Right ventricle myocardium superior (tissue), 1 donor: ENCODE results near the gene MED31. TPM values are rescaled to one million over a fixed set of nuclear protein-coding genes. Genes with fewer than 3 reads are reported as not detected.
"Not testable (repeated sequence)": the region's sequence is repeated elsewhere in the genome, so short reads cannot be mapped to it uniquely, and the experiment has no call there.

Experiments used
- ATAC-seq: fragments of 200-7000 bp; cut with Tn5 transposase; one replicate; pipeline ENCODE4 v1.9.1; 2020; ENCODE audit warnings: mild to moderate bottlenecking; ENCODE audit not compliant: poor library complexity
- DNase-seq: peaks from one replicate; pipeline ENCODE4 v3.0.0-alpha.2; 2020
- intact Hi-C: fragments of 100-400 bp; cut with DNase I; formaldehyde crosslinking; loops from one replicate; pipeline ENCODE4 v1.11.2; 2022
- total RNA-seq: library from RNA; stranded (reverse); fragmentation: NEBNext Ultra II Directional; extraction: Animal tissue kit (Norgen Biotek cat#: 25700); gene quantifications from one replicate; pipeline ENCODE4 v1.2.1, GENCODE V29; 2021
- donor health status: DM: no; HTN: yes; CAD: no; lungs with severe emphysema.

The MED31 gene
- total RNA-seq, 1 donor from 2014 or later: 14.5 TPM

DNA sequence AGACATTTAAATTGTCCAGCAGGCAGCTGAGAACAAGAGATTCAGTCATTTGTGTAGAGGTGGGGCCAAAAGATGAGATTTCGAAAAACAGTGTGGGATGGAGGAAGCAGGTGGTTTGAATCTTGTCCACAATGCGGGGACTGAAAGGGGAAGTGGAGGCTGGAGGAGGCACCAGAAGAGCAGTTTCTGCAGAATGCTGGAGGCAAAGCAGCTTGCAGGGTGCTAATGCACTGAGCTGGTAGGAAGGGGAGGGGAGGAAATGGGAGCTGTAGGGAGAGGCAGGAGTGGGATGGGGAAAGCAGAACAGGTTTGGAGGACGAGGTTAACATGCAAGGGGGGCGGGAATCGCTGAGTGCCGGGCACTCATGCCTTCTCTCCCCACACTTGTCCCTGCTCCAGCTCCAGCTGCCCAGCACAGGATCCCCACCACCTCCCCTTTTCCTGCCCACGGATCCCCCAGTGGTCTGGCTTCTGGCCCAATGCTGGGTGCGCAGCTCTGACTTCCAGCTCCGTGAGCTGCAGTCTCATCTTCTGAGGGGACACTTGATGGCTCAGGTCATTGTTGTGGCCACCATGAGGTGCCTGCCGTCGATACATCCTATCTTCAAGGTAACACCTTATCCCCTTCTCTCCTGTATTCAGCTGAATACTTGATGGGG is 9.5 kb upstream of the MED31 start:
- ATAC-seq: peak; percentile 43
- intact Hi-C loops: loop anchor here (10.0 kb wide), 1 partner anchor 344 kb away; no protein-coding TSS in a partner anchor
- DNase-seq: no peak

DNA sequence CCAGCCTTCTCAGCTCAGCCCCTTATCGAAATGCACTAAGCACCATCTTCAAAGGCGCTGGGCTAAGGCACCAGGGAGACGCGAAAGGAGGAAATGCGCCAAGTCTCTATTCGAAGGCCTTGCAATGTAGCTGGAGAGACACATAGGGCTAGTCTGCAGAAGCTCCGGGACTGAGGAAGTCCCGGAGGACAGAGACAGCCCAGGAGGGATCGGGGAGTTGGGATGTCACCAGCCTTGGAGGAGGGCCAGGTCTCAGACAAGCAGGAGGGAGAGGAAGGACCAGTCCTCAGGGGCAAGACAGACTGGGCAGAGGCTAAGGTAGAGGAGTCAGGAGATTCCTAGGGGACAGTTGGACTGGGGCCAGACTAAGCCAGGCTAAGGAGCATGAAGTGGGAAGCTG is 8.7 kb upstream of the MED31 start:
- no peak for ATAC-seq
- DNase-seq: no peak
- intact Hi-C loops: loop anchor here (10.0 kb wide), 1 partner anchor 345 kb away; no protein-coding TSS in a partner anchor

DNA sequence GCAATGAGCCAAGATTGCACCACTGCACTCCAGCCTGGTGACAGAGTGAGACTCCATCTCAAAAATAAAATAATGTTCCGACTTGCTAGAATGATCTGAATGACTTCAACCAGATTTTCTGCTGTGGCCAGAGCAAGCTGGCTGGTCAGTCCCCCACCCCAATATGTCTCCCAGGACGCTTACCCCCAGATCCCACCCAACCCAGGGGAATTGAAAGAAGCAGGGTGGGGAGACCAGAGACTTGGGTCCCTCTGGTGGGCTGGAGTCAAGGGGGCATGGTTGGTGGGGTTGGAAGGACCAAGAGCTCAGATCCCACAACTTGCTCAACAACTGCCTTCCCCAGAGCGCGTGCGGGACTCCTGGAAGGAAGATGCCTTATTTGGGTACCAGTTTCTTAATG is 7.0 kb upstream of the MED31 start:
- intact Hi-C loops, ATAC-seq, DNase-seq: not testable (repeated sequence)

DNA sequence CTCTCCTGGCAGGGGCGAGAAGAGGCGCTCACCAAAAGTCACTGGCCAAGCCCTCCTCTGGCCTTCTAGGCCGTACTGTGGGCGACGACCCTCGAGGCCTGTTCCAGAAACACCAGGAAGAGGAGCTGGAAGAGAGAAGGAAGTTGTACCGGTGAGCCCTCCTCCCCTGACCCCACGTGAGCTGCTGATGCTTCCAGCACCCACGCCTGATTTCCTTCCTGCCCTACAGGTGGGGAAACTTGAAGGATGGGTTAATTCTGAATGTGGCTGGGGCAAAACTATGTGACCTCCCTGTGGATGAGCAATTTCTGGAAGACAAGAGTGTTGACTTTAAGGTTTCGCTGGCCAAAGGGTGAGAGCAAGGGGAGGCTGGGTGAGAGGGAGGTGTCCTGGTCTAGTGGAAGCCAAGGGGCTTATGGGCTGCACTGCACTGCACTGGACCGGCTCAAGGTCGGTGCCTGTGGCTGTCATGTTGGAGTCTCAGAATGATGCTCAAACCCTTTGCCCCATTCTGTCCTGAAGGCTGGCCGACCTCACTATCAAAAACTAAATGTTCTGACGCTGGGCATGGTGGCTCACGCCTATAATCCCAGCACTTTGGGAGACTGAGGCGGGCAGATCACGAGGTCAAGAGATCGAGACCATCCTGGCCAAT is 6.4 kb upstream of the MED31 start:
- DNase-seq (no peak), ATAC-seq (no peak)
- intact Hi-C loops: no loop called here

DNA sequence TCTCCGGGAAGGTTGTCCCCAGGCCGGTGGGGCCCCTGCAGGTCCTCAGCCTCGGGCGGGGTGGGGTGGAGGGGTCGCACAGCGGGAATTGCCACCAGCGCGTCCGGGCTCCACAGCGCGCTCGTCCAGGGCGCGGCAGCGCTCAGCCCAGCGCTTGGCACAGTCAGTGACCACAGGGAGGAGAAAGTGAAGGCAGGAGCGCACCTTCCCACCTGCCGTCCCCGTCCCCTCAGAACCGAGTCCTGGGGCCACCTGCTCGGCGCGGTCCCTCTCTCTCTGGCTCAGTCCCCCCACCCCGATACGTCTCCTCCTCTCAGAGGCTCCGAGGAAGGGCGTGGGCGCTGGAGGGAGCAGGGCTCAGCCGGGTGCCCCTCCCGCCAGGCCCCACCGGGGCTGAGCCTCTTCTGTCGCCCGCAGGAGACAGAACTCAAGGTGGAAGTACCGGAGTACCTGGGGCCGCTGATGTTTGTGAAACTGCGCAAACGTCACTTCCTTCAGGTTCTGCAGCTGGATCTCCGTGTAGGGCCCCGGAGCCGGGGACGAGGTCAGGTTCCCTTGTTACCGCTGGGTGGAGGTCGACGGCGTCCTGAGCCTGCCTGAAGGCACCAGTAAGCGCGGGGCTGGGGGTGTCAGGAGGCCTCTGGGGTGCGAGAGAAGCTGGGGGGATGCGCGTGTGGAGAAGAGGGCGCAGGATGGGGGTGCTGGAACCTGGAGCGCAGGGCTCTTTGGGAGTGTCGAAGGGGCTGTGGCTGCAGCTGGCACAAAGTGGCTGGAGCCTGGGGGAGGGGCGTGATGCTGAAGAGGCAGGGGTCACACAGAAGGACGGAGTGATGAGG is 5.6 kb upstream of the MED31 start:
- DNase-seq, intact Hi-C loops, ATAC-seq: not testable (repeated sequence)

DNA sequence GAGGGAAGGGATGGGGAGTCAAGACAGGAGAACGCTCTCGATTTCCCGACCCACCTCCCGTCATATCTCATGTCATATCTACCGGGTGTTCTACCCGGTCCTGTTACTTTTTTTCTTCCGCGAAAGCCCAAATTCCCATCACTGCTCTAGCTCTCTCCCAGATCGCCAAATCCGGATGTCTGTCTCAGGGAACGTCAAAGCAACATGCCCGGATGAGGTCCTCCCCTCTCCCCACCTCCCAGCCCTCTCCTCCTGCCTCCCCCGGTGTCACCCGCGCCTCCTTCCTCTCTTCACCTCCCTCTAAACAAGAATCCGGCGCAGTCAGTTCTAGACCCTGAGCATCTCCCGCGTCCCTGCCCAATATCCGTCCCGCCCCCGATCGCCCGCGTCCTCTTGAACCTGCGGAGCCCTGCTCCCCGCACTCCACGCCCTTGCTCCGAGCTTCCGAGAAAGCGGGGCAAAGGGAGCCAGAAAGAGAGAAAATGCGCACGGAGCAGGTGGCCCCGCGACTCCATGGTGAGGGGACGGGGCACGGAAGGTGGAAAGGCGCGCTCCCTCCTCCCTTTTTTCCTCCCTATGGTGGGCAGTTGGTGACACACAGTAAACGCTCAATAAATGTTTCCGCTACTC is 4.4 kb upstream of the MED31 start:
- ATAC-seq, DNase-seq, intact Hi-C loops: not testable (repeated sequence)

DNA sequence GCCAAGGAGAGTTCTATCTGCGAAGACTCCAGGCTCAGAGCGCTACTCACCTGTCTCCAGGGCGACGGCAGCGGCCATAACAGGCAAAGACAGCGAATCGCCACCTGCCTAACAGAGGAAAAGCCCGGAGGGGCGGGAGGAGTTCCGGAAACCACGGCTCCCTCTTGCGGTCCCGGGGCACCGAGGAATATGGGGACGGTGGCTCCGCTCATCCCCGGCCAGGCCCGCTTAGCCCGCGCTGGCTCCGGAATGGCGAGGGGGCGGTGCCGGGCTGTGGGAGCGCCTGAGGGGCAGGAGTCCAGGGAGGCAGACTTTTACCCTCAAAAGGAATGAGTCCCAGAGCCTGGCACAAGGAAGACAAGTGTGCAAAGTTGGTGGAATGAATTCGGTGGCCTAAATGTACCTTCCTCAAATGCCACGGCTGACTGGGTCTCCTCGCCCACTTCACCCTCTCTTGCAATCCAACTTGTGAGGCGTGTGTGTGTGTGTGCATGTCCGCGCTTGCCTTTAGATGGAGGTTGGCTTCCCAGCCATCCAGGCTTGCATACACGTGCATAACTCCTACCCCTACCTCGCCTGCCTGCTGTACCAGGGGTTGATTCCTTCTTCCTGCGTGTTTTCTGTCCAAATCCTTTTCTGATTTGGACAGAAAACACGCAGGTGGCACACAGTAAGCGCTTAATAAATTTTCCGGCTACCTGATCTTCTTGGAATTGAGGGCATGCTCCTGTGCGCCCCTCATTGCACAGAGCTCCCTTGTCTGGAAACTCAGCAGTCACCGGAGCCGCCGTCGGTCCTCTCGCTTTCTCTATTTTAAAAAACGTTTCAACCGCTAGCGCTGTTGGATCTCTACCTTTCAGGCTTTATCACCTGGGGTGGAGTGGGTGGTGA is 3.7 kb upstream of the MED31 start:
- intact Hi-C loops: no loop called here
- ATAC-seq: no peak
- no peak for DNase-seq

DNA sequence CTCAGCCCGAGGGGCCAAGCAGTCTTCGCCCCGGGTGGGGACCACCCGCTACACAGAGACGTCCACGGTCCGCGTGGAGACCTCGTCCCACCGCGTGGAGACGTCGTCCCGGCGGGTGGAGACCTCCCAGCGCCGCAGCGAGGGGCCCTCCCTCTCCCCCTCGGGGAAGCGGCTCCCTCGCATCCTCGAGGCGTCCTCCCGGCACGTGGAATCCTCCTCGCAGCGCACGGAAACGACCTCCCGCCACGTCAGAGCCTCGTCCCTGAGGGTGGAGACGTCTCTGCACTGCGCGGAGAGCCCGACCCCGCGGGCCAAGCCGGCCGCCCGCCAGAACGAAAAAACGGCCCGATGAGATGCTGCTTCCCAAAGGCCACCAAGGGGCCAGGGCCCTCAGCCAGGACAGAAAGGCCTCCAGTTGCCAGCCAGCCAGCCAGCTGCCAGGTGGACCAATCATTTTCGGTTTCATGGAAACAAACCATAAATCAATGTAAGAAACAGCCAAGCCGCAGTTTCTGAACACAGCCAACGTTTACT is 581 bp upstream of the MED31 start:
- intact Hi-C loops: no loop called here
- ATAC-seq: peak; percentile 23
- peak; percentile 64 for DNase-seq

DNA sequence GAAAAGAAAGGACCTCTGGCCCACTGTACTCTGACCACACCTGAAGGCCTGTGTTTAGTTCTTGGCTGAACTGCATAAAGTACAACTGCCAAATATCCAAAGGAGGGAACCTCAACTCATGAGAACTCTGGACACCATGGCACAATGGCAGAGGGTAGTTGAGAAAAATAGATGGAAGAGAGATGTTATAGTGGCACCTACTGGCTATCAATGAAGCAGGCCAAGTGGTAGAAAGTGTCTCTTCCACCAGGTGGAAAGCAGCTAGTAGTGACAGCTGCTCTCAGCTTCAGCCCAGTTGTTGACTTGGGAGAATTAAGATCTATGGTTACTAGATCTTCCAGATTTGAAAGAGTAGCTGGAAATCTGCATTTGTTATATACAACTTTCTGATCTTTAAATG is 3.2 kb downstream of the MED31 start:
- intact Hi-C loops: no loop called here
- DNase-seq: no peak
- ATAC-seq: no peak

DNA sequence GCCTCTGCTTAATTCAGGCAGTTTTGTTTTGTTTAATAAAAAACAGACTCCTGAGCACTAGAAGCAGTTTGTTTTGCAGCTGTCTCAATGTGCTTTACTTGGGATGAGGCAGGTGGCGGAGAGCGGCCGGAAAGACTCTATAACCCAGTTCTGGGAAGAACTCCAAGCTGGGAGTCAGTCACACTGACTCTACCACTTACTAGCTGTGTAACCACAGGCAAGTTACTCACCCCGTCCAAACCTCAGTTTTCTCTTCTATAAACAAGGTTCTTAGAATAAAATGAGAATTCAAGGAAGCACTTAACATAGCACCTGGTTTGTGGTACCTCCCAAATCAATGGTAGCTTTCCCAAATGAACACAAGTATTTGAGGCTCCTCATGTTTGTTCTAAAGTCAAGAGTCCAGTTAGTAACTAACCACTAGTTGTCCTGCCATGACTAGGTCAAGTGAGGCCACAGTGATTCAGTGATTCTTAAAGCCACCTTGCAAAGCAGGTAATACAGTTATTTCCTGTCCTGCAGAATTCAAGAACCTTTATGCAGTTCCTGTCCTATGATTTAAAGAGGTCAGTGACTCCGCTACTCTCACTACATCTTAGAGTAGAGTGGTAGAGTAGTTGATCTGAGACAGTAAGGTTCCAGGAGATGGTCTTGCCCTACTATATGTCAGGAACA is 7.8 kb downstream of the MED31 start:
- no peak for ATAC-seq
- intact Hi-C loops: no loop called here
- no peak for DNase-seq

DNA sequence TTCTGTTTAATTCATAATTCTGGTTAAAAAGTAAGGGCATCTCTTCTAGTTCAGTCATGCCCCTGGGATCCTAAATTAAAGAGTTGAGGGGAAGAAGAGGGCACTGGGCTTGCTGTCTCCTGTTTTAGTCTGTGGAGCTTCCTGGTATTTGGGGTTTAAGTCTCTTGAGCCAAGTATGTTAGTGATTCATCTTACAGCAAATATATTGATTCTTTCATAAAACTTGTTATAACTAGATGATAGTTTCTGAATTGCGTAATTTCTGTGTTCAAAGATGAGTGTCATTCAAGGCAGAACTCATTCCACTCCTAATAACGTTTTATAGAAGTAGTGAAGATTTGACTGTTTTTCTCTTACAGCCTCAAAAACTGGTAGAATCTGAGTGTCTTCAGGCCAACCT is 8.8 kb downstream of the MED31 start:
- DNase-seq (no peak), ATAC-seq (no peak)
- intact Hi-C loops: no loop called here

DNA sequence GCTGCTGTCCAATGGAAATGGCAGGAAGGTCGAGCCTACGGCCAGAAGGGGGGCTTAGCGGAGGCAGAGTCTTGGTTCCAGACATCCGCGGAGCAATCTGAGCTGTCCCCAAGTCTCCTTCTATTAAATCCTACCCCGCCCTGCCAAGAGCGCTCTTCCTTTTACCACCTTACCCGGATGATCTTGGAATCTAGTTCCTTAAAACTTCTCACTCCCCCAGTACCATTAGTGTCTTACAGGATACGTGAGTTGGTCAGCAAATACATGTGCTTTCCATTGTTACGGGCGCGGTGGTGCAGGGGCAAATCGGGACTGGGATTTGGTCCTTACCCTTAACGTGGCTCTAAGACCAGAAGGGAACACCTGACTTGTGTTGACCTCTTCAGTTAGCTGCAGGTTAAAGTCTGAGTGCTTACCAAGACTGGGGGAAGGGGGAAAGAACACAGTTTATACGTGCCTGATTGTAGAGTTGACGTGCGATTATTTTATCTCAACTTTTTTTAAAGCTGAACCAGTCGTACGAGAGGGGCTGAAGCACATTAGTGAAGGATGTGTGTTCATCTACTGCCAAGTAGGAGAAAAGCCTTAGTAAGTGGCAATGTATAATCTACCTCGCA is 10.1 kb downstream of the MED31 start:
- no peak for DNase-seq
- no peak for ATAC-seq
- intact Hi-C loops: no loop called here

DNA sequence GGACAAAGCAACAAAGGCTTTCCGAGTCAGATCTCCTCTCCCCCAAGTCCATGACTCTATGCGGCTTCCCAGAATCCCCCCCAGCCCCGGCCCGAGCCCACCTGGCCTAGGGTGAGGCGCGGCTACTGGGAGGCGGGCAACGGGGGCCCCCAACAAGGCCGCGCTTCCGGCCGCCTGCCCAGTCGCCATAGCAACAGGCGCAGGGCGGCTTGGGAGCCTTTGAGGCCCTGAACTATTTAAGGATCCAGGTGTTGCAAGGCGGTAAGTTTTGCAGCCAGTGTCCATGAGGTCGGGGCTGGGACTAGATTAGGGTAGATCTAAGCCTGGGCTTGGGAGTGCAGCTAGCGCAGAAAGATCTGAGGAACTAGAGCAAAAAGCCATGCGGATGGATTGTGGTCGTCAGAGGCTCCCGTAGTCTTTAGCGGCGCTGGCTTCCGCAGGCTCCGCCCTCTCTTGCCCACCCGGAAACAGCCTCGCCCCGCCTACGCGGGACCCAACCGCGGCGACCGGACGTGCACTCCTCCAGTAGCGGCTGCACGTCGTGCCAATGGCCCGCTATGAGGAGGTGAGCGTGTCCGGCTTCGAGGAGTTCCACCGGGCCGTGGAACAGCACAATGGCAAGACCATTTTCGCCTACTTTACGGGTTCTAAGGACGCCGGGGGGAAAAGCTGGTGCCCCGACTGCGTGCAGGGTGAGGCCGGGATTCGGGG is 10.7 kb downstream of the MED31 start, which contains the start of the genes KIAA0753 and TXNDC17:
TSS of gene KIAA0753 (minus strand) at position 176 of the 711 bp plus-strand sequence. CDS start 5,608 bp downstream, outside the sequence.
TSS of gene TXNDC17 (plus strand) at position 525 of the 711 bp plus-strand sequence. CDS start at position 548, 23 bp downstream.
- ATAC-seq: peak; percentile 98
- intact Hi-C loops: no loop called here
- DNase-seq: peak; percentile 96

DNA sequence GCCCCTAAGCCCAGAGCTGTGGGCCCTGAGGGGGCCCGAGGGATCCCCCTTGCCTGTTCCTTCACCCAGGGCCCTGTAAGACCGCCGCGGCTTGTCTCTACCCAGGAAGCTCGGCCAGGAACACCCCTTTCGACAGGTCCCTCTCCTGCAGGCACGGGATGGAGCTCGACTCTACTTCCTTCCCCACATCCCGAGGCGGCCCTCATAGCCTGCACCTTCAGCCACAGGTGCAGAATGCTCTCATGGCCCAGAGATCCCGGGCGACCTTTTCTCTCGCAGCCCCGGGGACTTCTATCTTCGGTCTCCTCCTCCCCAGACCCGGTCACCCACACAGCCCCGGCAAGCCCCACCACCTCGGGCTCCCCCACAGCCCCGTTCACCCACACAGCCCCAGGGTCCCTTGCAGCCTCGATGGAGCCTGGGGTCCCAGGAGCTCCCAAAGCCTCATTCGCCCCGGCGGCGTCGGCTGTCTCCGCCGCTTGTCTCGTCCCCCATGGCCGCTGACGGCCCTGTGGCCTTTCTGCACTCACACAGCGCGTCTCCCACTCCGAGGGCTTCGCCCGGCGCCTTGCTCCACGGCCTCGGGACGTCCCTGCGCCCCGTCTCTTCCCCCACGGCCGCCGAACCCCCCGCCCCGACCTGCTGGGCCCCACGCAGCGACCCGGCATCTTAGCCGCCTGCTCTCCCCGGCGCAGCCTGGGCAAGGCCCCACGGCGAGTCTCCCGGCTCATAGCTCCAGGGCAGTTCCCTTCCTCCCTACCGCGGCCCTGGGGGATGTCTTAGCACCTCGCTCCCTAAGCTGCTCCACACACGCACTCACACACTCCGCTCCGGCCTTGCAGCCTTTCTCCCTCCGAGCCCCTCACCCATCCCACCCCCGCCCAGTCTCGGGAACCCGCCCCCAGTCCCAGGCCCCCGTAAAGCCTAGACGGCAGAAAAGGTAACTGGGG is 11.5 kb downstream of the MED31 start:
- peak; percentile 48 for ATAC-seq
- intact Hi-C loops: no loop called here

DNA sequence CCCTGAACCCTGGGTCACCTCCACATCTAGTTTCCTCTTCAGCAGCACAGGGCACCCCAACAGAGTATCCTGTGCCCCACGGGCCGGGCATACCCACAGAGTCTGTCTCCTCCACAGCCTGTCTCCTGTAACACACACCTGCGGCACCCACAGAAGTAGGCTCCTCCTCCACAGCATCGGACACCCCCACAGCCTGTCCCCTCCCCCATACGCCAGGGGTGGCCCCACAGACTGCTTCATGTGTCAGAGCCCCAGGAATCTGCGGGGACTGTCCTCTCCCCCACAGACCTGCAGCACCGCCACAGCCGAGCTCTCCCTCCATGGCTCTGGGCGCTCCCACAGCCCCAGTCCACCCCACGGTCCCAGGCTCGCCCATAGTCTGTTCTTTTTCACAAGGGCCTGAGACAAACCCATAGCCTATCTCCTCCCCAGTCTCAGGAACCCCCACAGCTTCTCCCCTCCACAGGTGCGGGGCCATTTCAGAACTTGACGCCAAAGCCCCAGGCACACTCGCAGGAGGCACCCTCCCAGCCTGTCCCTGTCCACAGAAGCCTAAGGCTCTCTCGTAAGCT is 12.3 kb downstream of the MED31 start:
- ATAC-seq: no peak
- DNase-seq: no peak
- intact Hi-C loops: no loop called here

More for the DNA sequence above, 11.5 kb downstream of the MED31 start:
- peak; percentile 57 for DNase-seq
